HG03175 (cell line): Measurements from ENCODE around the gene PODXL2.

Experiments
- ATAC-seq: cut with Tn5 transposase; IDR thresholded peaks from one replicate; pipeline ENCODE4 v1.9.1; 2021; ENCODE audit warnings: mild to moderate bottlenecking, moderate library complexity; ENCODE audit not compliant: unreplicated experiment

Gene PODXL2

DNA sequence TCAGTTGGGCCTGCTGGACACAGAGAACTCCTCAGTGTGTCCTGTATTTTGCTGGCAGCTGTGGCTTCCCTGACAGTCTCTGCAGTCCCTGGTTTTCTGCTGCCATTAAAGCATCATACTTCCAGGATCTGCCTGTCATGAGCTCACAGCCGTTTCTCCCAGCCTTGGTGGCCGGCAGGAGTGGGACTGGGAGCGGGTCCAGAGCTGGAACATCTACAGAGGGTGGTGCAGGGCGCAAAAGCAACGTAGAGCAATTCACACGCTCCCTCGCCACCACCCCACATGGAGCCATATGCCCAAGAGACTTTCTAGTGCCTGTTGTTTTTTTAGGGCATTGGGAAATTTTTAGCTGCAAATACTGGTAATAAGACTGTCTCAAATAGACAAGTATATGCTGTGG lies 77.3 kb downstream of the PODXL2 start:
- ATAC-seq, result no peak

DNA sequence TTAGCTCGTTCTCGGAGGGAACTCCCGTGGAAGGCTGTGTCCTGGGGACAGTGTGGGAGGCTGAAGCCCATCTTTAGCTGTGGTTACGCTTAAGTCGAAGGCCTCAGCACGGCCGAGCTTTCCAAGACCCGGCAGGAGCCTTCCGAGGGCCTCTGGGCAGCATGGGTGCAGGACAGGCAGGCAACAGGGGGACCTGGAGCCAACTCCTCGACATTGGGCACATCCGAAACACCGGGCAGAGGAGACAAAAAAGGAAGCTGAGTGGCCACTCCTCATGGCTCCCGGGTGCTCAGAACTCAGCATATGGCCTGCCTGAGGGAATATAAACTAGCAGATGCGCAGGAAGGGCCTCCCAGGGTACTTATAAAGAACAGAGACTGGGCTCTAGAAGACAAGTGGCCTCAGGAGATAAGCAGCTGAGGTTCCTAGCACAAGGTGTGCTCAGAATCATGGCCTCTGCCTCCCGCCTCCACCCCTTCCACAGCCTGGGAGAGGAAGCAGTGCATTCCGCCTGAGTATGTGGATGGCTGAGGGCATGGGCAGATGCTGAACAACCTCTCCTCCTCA lies 77.9 kb downstream of the PODXL2 start:
- ATAC-seq, result no peak

DNA sequence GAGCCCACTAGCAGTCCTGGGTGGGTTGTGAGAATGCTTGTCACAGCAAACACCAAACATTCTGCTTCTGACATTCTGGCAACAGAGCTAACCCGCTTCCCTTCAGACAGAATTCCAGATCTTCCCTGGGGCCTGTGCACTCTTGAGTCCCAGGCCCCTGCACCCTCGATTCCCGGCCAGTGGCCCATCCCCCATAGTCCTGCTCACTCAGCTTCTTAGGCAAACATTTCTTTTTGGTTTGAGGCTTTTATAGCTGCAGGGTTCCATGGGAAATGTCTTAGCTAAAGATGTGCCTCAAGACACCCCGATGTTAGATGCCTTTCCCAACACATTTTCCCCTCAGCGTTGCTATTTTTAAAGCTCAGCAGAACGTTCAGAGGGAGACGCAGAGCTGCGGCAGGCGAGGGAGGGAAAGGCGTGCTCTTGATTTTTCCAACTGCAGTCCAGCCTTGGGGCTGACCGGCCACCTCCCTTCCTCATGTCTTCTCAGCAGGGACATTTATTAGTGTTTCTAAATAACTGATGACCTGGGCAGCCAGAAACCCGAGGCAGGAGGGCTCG lies 78.9 kb downstream of the PODXL2 start:
- ATAC-seq, result no peak

DNA sequence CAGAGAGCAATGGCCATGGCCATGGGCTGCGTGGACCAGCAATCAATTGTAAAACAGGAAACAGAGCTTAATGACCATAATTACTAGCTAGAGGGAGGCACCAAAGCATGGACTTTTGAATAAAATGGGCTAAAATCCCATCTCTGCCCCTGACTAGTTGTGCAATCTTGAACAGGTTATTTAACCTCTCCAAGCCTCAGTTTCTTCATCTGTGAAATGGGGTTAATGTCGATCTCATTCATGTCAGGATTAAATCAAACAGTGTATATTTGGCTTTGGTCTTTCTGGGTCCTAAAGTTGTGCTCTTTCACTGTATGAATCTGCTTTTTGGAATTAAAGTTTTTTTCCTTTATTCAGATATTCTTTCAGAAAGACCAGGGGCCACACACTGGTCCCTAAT lies 79.9 kb downstream of the PODXL2 start:
- no peak for ATAC-seq

- ATAC-seq, result no peak
Observed at GRCh38 chr3:127709320-127710060, 80.5 kb downstream of the PODXL2 start.

DNA sequence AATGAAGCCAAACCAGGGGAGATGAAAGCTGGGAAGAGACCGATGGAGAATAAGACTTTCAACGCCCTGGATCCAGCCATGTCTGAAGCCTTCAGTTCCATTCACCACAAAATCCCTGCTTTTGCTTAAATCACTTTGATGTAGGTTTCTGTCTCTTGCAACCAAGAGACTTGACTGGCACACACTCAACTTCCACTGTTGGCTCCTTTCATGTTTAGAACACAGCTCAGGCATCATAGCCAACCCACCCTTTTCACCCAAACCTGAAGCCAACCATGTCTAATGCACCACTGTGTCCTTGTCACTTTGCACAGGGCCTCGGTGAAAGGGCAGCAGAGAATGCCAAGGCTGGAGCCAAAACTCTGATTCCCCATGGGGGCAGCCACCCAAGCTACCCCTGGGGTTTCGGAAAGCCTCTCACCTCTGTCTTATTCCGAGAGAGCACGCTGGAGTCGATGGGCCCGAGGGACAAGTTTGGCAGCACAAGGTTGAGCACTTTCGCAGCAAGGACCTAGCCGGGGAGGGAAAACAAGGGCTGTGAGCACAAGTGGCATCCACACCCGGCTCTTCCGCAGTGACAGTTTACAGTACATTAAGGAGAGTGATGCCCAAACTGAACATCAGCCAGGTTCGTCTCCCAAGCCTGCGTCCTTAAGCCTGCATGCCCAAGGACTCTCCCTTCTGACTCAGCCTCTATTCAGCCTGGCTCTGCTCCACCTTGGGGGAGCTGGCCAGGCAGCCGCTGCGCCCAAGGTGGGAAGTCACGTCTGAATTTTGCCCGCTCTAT lies 81.4 kb downstream of the PODXL2 start:
- ATAC-seq, result no peak

DNA sequence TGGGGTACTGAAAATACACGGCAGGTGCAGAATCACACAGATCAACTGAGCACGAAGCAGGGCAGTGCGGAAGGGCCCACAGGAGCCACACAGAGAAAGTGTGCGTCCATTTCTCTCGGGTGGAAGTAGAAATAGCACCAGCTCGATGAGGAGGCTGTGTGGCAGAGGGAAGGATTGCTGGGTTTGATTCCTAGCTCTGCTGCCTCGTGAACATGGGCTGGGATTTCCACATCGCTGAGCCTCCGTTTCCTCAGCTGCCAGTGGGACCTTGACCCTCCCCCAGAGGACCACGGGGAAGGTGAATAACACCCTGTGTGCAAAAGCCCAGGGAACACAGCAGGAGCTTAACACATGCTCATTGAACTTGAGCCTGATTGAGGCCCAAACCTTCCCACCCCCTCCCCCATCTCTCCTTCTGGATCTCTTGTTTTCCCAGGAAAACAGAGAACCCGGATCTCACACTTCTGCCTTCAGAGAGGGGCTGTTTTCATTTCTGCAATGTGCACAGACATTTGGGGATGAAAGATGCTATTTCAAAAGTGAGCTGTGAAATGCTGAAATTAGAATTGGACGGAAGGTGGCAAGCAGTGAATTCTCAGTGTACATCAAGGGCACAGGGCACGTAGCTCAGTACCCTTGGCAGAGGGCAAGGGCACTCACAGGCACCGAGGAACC lies 82.2 kb downstream of the PODXL2 start:
- no peak for ATAC-seq

DNA sequence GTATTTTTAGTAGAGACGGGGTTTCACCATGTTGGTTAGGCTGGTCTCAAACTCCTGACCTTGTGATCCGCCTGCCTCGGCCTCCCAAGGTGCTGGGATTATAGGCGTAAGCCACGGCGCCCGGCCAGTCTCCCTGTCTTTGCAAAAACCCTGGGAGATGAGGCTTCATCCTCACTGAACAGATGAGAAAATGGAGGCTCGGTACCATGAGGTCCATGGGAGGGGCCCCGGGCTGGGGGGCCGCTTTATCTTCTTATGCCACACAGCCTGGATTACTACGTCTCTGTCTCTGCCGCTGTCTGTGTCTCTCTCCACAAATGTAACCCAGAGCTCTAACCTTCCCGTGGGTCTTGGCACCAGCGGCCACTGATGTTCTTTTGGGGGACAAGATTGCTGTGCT lies 82.9 kb downstream of the PODXL2 start:
- ATAC-seq, result no peak

- ATAC-seq, result no peak
Observed at GRCh38 chr3:127712461-127712860, 83.5 kb downstream of the PODXL2 start.

DNA sequence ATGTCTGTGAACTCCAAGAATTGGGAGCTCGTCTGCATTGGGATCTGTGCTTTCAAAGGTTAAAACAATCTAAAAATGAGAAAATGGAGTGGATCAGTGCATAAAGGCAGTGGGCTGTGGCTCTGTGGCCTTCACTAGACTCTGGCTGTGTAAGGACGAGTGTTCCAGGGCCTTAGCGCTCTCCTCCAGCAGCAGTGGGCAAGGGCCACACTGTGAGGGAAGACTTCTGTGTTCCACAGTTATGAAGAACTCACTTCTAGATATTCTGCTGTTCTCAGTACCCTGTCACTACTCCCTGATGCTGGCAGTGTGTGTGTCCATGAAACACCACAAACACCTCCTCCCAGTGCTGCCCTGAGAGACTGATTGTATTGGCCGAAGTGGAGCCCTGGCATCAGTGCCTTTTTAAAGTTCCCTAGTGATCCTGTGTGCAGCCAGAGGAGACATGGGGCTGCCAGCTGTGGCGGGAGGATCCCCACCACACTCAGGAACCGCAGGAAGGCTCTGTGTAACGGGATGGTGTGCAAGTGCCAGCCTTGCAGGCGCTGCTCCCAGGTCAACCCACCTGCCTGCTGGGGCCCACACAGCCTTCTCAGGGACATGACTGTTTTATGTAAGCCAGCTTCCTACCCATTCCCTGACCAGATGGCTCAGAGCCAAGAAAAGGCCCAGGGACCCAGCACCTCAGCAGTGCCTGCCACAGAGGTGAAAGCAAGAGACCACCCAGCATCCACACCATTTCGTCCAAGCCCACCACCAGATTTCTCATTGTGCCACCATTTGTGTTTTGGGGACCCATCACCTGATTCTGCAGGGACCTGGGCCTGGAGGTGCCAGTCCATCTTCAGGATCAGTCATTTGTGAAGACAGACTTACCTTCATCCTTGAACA lies 84.1 kb downstream of the PODXL2 start:
- no peak for ATAC-seq

GRCh38 chr3:127714125-127714571 lies 85.2 kb downstream of the PODXL2 start:
- no peak for ATAC-seq

DNA sequence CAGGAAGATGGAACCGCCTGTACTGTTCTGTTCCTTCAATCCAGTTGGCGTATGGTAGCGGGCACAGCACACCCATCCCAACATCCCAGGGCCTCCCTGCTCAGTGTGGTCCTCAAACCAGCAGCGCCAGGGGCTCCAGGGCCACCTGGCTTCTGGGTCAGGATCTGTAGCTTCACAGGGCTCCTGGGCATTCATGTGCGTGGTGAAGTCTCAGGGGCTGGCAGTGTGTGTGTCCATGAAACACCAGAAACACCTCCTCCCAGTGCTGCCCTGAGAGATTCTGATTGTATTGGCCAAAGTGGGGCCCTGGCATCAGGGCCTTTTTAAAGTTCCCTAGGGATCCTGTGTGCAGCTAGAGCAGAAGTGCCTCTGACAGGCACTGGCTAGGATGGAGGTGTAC lies 85.9 kb downstream of the PODXL2 start:
- no peak for ATAC-seq

DNA sequence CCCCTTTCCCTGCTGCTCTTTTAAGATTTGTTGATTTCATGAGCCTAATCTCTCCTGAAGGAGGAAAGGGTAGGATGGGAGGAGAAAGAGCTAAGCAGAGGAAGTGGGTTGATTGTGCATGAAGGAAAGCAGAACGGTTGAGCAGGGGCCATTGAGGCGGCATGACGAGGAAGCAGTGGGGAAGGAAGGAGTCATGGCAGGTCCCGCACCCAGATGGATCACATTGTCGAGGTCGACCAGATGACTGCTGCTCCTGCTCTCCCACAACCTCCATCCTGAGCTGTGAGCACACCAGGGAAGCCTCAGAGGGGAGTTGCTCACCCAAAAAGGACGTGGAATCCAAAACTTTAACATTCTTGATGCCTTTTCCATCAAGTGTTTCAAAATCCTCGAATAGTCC lies 86.5 kb downstream of the PODXL2 start:
- no peak for ATAC-seq

DNA sequence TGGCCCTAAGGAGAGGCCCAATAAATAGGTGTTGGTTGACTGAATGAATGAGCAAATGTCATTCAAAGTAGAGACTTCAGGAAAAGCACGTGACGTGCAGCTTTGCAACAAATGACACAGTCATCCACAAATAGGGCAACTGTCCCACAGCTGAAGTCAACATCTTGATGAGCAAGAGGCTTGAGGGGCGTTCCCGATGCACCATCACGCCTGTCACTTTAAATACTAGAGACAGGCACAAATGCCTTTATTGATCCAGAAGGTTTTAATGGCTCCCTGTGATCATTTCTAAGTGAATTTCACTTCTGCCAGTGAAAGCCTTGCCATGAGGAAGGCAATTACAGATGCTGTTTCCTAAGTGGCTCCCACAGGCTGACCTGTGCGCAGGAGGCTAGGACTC lies 87.4 kb downstream of the PODXL2 start:
- ATAC-seq, result no peak

- ATAC-seq, result no peak
Observed at GRCh38 chr3:127717357-127718244, 88.6 kb downstream of the PODXL2 start.

- ATAC-seq, result no peak
Observed at GRCh38 chr3:127718245-127718915, 89.4 kb downstream of the PODXL2 start.

DNA sequence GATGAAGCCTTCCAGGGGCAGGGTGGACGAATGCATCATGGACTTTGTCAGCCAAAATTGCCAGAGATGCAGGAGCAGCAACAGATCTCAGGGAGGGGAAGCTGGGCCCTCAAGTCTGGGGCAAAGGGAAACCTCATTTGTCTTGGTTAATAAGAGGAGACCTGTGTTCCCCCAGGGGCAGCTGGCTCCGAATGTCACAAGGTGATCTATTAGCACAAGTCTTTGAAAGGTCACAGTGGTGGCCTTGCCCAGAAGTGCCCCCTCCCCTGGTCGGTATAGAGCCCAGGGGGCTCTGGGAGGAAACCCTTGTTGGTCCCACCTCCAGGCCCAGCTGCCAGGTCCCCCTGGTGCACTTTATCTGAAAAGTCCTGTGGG lies 89.9 kb downstream of the PODXL2 start:
- no peak for ATAC-seq

DNA sequence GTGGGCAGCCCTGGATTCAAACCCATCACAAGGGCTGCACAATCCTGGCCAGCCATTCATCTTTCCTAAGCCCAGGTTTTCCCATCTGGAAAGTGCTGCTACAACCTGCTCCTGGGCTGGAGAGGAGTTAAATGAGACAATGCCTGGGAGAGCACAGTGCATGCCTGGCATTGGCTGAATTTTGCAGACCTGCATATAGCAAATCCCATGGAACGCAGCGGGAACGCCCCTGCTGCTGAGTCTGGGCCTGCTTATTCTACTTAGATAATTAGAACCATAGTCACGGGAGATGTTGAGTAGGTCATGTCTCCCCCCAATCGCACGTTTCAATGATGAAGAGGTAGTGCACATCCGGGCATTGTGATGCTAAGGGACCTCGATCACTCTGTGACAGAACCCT lies 90.4 kb downstream of the PODXL2 start:
- ATAC-seq, result no peak
